Nephron progenitor cell (in vitro differentiated cells): ENCODE measurements around the gene FUBP3.

Source experiments
- DNase-seq: peaks from one replicate; pipeline ENCODE4 v3.0.0; 2021
- H3K27ac Mint-ChIP-seq: 2 replicates; pipeline ENCODE4 v1.8.0; 2021; ENCODE audit warnings: mild to moderate bottlenecking, moderate library complexity, mixed read lengths
- H3K27me3 Mint-ChIP-seq: 2 replicates; pipeline ENCODE4 v1.8.0; 2021; ENCODE audit warnings: mild to moderate bottlenecking, low read depth, mixed read lengths; ENCODE audit not compliant: poor library complexity
- H3K36me3 Mint-ChIP-seq: 2 replicates; pipeline ENCODE4 v1.8.0; 2021; ENCODE audit warnings: low read depth, mixed read lengths
- H3K4me1 Mint-ChIP-seq: 2 replicates; pipeline ENCODE4 v1.8.0; 2021; ENCODE audit warnings: mixed read lengths
- H3K4me3 Mint-ChIP-seq: 2 replicates; pipeline ENCODE4 v1.8.0; 2021; ENCODE audit warnings: mild to moderate bottlenecking, moderate library complexity, mixed read lengths
- H3K9me3 Mint-ChIP-seq: 2 replicates; pipeline ENCODE4 v1.8.0; 2021; ENCODE audit warnings: mild to moderate bottlenecking, moderate library complexity, mixed read lengths
- CTCF ChIP-seq: fragments of 200-600 bp; sonication (generic); IDR thresholded peaks from 2 replicates; pipeline ENCODE4 v1.5.0; 2021; ENCODE audit warnings: antibody characterized with exemption

FUBP3 gene, protein sequence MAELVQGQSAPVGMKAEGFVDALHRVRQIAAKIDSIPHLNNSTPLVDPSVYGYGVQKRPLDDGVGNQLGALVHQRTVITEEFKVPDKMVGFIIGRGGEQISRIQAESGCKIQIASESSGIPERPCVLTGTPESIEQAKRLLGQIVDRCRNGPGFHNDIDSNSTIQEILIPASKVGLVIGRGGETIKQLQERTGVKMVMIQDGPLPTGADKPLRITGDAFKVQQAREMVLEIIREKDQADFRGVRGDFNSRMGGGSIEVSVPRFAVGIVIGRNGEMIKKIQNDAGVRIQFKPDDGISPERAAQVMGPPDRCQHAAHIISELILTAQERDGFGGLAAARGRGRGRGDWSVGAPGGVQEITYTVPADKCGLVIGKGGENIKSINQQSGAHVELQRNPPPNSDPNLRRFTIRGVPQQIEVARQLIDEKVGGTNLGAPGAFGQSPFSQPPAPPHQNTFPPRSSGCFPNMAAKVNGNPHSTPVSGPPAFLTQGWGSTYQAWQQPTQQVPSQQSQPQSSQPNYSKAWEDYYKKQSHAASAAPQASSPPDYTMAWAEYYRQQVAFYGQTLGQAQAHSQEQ

DNA sequence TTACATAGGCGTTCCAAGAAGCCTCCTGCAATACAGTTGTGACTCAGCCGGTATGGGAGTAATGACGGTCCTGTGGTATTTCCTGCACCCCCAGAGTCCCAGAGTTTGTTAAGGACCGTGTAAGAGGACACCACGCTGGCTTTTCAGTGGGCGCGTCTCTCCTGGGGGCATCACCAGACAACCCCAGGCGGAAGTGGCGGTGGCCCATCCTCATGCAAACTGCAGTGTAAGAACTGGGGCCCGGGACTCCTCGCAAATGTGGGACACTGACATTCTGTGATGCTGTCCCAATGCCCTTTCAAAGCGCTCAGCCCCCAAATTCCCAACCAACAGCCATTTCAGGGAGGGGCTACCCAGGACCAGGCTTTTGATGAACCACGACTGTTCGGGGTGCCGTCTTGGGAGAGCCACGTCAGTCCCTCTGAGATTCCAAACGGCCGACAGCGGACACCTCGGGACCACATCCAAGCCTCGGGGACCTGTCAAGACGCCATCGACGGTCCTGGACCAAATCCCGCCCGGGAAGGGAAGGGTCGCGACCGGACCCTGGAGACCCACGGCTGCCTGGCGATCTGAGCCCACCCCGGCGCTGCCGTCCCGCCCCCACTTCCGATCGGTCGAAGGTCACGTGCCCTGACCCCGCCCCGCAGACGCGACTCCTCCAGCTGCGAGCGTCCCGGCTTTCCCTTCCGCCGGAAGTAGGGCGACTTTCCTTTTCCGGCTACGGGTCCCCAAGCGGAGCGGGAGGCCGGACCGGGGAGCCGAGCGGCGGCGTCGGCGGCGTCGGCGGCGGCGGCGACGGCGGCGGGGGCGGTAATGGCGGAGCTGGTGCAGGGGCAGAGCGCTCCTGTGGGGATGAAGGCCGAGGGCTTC, at the start of gene FUBP3:
TSS of gene FUBP3 (plus strand) at position 713 of the 873 bp plus-strand sequence. CDS start at position 817, 104 bp downstream.
- DNase-seq: peak; percentile 93
- Mint-ChIP-seq H3K27ac (peak within 1 kb of the TSS; percentile 89), H3K4me3 (peak within 1 kb of the TSS; percentile 95), H3K27me3 (peaks cover 25% of the 10 kb centered on the region), H3K9me3 (no peaks in the 10 kb centered on the region), H3K36me3 (peaks cover 12% of the 10 kb centered on the region), H3K4me1 (peaks cover 35% of the 10 kb centered on the region)
- TF ChIP-seq CTCF: no peak

GRCh38 chr9:130530938-130531337, 48.4 kb upstream of the FUBP3 start:
- Mint-ChIP-seq H3K36me3 (no peaks in the 10 kb centered on the region), H3K9me3 (no peaks in the 10 kb centered on the region), H3K4me1 (peaks cover 78% of the 10 kb centered on the region), H3K27ac (no peak overlapping the region), H3K27me3 (peaks cover 19% of the 10 kb centered on the region), H3K4me3 (no peak overlapping the region)
- DNase-seq: no peak
- no peak for TF ChIP-seq CTCF

DNA sequence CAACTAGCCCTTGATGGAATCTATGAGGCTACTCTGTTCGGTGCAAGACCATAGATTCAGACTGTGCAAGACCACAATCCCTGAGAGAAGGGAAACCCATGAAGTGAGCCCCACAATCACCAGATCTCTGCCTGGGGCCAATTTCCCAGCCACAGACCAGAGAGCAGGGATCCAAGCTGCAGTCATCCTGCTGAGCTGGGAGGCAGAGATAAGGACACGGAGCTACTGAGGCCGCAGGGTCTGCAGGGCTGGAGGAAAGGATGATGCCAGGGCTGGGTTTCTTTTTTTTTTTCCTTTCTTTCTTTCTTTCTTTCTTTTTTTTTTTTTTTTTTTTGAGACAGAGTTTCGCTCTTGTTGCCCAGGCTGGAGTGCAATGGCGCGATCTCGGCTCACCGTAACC, 47.7 kb upstream of the FUBP3 start:
- H3K9me3 Mint-ChIP-seq: no peaks in the 10 kb centered on the region
- H3K4me1 Mint-ChIP-seq: peaks cover 76% of the 10 kb centered on the region
- no peak overlapping the region for H3K27ac Mint-ChIP-seq
- DNase-seq: no peak
- TF ChIP-seq CTCF: no peak
- peaks cover 24% of the 10 kb centered on the region for H3K27me3 Mint-ChIP-seq
- H3K36me3 Mint-ChIP-seq: no peaks in the 10 kb centered on the region
- H3K4me3 Mint-ChIP-seq: no peak overlapping the region

GRCh38 chr9:130532426-130533080, 46.8 kb upstream of the FUBP3 start:
- H3K36me3 Mint-ChIP-seq: no peaks in the 10 kb centered on the region
- no peak for TF ChIP-seq CTCF
- peak overlapping the region; percentile 42 for H3K4me3 Mint-ChIP-seq
- H3K4me1 Mint-ChIP-seq: peaks cover 76% of the 10 kb centered on the region
- DNase-seq: no peak
- H3K27ac Mint-ChIP-seq: no peak overlapping the region
- peaks cover 33% of the 10 kb centered on the region for H3K27me3 Mint-ChIP-seq
- no peaks in the 10 kb centered on the region for H3K9me3 Mint-ChIP-seq

GRCh38 chr9:130535818-130536521, 43.4 kb upstream of the FUBP3 start:
- peak; percentile 41 for DNase-seq
- no peak for TF ChIP-seq CTCF

More at GRCh38 chr9:130535818-130536521, 43.4 kb upstream of the FUBP3 start:
- peaks cover 77% of the 10 kb centered on the region for H3K4me1 Mint-ChIP-seq
- peaks cover 57% of the 10 kb centered on the region for H3K27me3 Mint-ChIP-seq
- no peak overlapping the region for H3K27ac Mint-ChIP-seq
- no peaks in the 10 kb centered on the region for H3K36me3 Mint-ChIP-seq
- no peaks in the 10 kb centered on the region for H3K9me3 Mint-ChIP-seq
- peak overlapping the region; percentile 68 for H3K4me3 Mint-ChIP-seq
